Measurements from ENCODE around the gene BTBD9. TPM values are rescaled to one million over a fixed set of nuclear protein-coding genes. Genes with fewer than 3 reads are reported as not detected.

The BTBD9 gene
- total RNA-seq, 2 experiments from 2014 or later: 11.0 to 13.8 TPM

- ATAC-seq: no peak
Observed at GRCh38 chr6:38552121-38552520, 87.6 kb downstream of the BTBD9 start.

GRCh38 chr6:38549795-38550194, 89.9 kb downstream of the BTBD9 start:
- Mint-ChIP-seq H3K9me3 (ENCODE audit: low read depth) (no peaks in the 10 kb centered on the region), H3K27me3 (no peaks in the 10 kb centered on the region), H3K27ac (no peak overlapping the region), H3K36me3 (peaks cover 3% of the 10 kb centered on the region), H3K4me3 (no peak overlapping the region), H3K4me1 (no peaks in the 10 kb centered on the region)
- CTCF ChIA-PET: no interaction called here
- ATAC-seq: no peak
- no peak for DNase-seq

More at GRCh38 chr6:38552121-38552520, 87.6 kb downstream of the BTBD9 start:
- Mint-ChIP-seq H3K9me3 (ENCODE audit: low read depth) (no peaks in the 10 kb centered on the region), H3K27me3 (no peaks in the 10 kb centered on the region), H3K27ac (no peak overlapping the region), H3K4me3 (no peak overlapping the region), H3K4me1 (no peaks in the 10 kb centered on the region), H3K36me3 (no peaks in the 10 kb centered on the region)
- CTCF ChIA-PET: interaction anchor here (0.6 kb wide), 1 partner anchor 58 kb away, joined by 3 read pairs; no protein-coding TSS in a partner anchor
- no peak for DNase-seq

GRCh38 chr6:38549180-38549579, 90.5 kb downstream of the BTBD9 start:
- Mint-ChIP-seq H3K27ac (no peak overlapping the region), H3K36me3 (peaks cover 5% of the 10 kb centered on the region)
- CTCF ChIA-PET: no interaction called here

GRCh38 chr6:38543022-38543421, 96.7 kb downstream of the BTBD9 start:
- Mint-ChIP-seq H3K27me3 (no peaks in the 10 kb centered on the region), H3K4me1 (no peaks in the 10 kb centered on the region), H3K36me3 (peaks cover 5% of the 10 kb centered on the region), H3K9me3 (ENCODE audit: low read depth) (no peaks in the 10 kb centered on the region), H3K4me3 (no peak overlapping the region), H3K27ac (no peak overlapping the region)
- CTCF ChIA-PET: no interaction called here
- no peak for ATAC-seq
- DNase-seq: no peak

More at GRCh38 chr6:38549180-38549579, 90.5 kb downstream of the BTBD9 start:
- Mint-ChIP-seq H3K4me3 (no peak overlapping the region), H3K27me3 (no peaks in the 10 kb centered on the region), H3K4me1 (no peaks in the 10 kb centered on the region), H3K9me3 (ENCODE audit: low read depth) (no peaks in the 10 kb centered on the region)
- DNase-seq: no peak
- no peak for ATAC-seq

- Mint-ChIP-seq H3K4me1 (no peaks in the 10 kb centered on the region), H3K27me3 (no peaks in the 10 kb centered on the region), H3K27ac (no peak overlapping the region), H3K4me3 (no peak overlapping the region), H3K9me3 (ENCODE audit: low read depth) (no peaks in the 10 kb centered on the region), H3K36me3 (peaks cover 5% of the 10 kb centered on the region)
- CTCF ChIA-PET: no interaction called here
- DNase-seq (no peak), ATAC-seq (no peak)
Observed at GRCh38 chr6:38542031-38542430, 97.7 kb downstream of the BTBD9 start.

- ATAC-seq (no peak), DNase-seq (no peak)
- Mint-ChIP-seq H3K27me3 (no peaks in the 10 kb centered on the region), H3K4me1 (peaks cover 6% of the 10 kb centered on the region), H3K27ac (no peak overlapping the region), H3K36me3 (peaks cover 8% of the 10 kb centered on the region), H3K4me3 (no peak overlapping the region), H3K9me3 (ENCODE audit: low read depth) (peaks cover 2% of the 10 kb centered on the region)
- CTCF ChIA-PET: no interaction called here
Observed at GRCh38 chr6:38533064-38533463, 106.7 kb downstream of the BTBD9 start.

- no peaks in the 10 kb centered on the region for H3K27me3 Mint-ChIP-seq
- ATAC-seq (no peak), DNase-seq (no peak)
- H3K36me3 Mint-ChIP-seq: peaks cover 19% of the 10 kb centered on the region
- H3K27ac Mint-ChIP-seq: no peak overlapping the region
- H3K4me1 Mint-ChIP-seq: peaks cover 6% of the 10 kb centered on the region
- CTCF ChIA-PET: no interaction called here
- peaks cover 4% of the 10 kb centered on the region for H3K9me3 Mint-ChIP-seq (ENCODE audit: low read depth)
- H3K4me3 Mint-ChIP-seq: no peak overlapping the region
Observed at GRCh38 chr6:38531134-38531533, 108.6 kb downstream of the BTBD9 start.

GRCh38 chr6:38528196-38528965, 111.3 kb downstream of the BTBD9 start:
- CTCF ChIA-PET: no interaction called here
- DNase-seq (no peak), ATAC-seq (no peak)
- peaks cover 9% of the 10 kb centered on the region for H3K9me3 Mint-ChIP-seq (ENCODE audit: low read depth)
- H3K36me3 Mint-ChIP-seq: peaks cover 29% of the 10 kb centered on the region
- no peak overlapping the region for H3K4me3 Mint-ChIP-seq
- no peak overlapping the region for H3K27ac Mint-ChIP-seq
- H3K4me1 Mint-ChIP-seq: peaks cover 2% of the 10 kb centered on the region
- no peaks in the 10 kb centered on the region for H3K27me3 Mint-ChIP-seq

- Mint-ChIP-seq H3K27me3 (no peaks in the 10 kb centered on the region), H3K9me3 (ENCODE audit: low read depth) (peaks cover 9% of the 10 kb centered on the region), H3K4me1 (no peaks in the 10 kb centered on the region), H3K36me3 (peaks cover 24% of the 10 kb centered on the region), H3K27ac (no peak overlapping the region), H3K4me3 (no peak overlapping the region)
- DNase-seq (no peak), ATAC-seq (no peak)
- CTCF ChIA-PET: no interaction called here
Observed at GRCh38 chr6:38527371-38527770, 112.4 kb downstream of the BTBD9 start.

GRCh38 chr6:38525888-38526287, 113.8 kb downstream of the BTBD9 start:
- no peak for ATAC-seq
- DNase-seq: no peak
- Mint-ChIP-seq H3K27ac (no peak overlapping the region), H3K9me3 (ENCODE audit: low read depth) (peaks cover 9% of the 10 kb centered on the region), H3K27me3 (no peaks in the 10 kb centered on the region), H3K4me3 (no peak overlapping the region), H3K36me3 (peaks cover 24% of the 10 kb centered on the region), H3K4me1 (no peaks in the 10 kb centered on the region)
- CTCF ChIA-PET: no interaction called here

- Mint-ChIP-seq H3K27me3 (no peaks in the 10 kb centered on the region), H3K9me3 (ENCODE audit: low read depth) (peaks cover 9% of the 10 kb centered on the region), H3K4me1 (no peaks in the 10 kb centered on the region), H3K27ac (no peak overlapping the region), H3K4me3 (no peak overlapping the region), H3K36me3 (peaks cover 24% of the 10 kb centered on the region)
- CTCF ChIA-PET: no interaction called here
- no peak for ATAC-seq
- DNase-seq: no peak
Observed at GRCh38 chr6:38524436-38525145, 115.1 kb downstream of the BTBD9 start.

- H3K9me3 Mint-ChIP-seq (ENCODE audit: low read depth): peaks cover 9% of the 10 kb centered on the region
- H3K27ac Mint-ChIP-seq: no peak overlapping the region
- no peak for DNase-seq
- H3K4me1 Mint-ChIP-seq: peaks cover 9% of the 10 kb centered on the region
- H3K4me3 Mint-ChIP-seq: no peak overlapping the region
- CTCF ChIA-PET: no interaction called here
- H3K36me3 Mint-ChIP-seq: peaks cover 17% of the 10 kb centered on the region
- no peak for ATAC-seq
- H3K27me3 Mint-ChIP-seq: no peaks in the 10 kb centered on the region
Observed at GRCh38 chr6:38522322-38522721, 117.4 kb downstream of the BTBD9 start.

- Mint-ChIP-seq H3K27me3 (no peaks in the 10 kb centered on the region), H3K4me3 (no peak overlapping the region), H3K9me3 (ENCODE audit: low read depth) (no peaks in the 10 kb centered on the region), H3K27ac (no peak overlapping the region), H3K4me1 (peaks cover 9% of the 10 kb centered on the region), H3K36me3 (no peaks in the 10 kb centered on the region)
- DNase-seq (no peak), ATAC-seq (no peak)
- CTCF ChIA-PET: interaction anchor here (0.5 kb wide), 1 partner anchor 745 kb away, joined by 3 read pairs; no protein-coding TSS in a partner anchor
Observed at GRCh38 chr6:38518511-38519304, 121.0 kb downstream of the BTBD9 start.

All from activated CD8-positive, alpha-beta memory T cell treated with anti-CD3 and anti-CD28 coated beads, Interleukin-2, amount 10 ng/mL, durations not matched to agents 7 days and 5 days (primary cell).